Measurements from ENCODE around the gene ALG14.

The ALG14 gene

DNA sequence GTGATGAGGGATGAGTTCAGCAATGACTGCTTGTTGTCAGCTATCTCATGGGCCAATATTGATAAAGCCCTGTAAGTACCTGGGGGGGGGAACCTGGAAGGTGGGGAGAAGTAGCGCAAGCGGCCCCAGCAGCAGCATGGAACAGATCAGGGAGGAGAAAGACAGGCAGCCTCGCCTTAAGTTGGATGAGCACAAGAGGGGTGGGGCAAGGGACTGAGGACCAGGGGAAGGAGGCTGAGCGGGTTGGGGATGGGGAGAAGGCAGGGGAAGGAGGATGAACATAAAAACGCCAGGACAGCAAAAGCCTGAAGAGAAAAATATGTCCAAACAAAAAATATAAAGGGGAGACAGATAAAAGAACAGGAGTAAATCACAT lies 70.6 kb downstream of the ALG14 start:
- H3K9me2 ChIP-seq (replicated peaks; ENCODE audit: insufficient read depth, low read length): no peaks in the 10 kb centered on the region
- H3F3A ChIP-seq (ENCODE audit: insufficient read depth): no peaks in the 10 kb centered on the region
- no peak overlapping the region for H3K27ac ChIP-seq (ENCODE audit: low read depth, low read length)
- TF ChIP-seq, protein P1, sequence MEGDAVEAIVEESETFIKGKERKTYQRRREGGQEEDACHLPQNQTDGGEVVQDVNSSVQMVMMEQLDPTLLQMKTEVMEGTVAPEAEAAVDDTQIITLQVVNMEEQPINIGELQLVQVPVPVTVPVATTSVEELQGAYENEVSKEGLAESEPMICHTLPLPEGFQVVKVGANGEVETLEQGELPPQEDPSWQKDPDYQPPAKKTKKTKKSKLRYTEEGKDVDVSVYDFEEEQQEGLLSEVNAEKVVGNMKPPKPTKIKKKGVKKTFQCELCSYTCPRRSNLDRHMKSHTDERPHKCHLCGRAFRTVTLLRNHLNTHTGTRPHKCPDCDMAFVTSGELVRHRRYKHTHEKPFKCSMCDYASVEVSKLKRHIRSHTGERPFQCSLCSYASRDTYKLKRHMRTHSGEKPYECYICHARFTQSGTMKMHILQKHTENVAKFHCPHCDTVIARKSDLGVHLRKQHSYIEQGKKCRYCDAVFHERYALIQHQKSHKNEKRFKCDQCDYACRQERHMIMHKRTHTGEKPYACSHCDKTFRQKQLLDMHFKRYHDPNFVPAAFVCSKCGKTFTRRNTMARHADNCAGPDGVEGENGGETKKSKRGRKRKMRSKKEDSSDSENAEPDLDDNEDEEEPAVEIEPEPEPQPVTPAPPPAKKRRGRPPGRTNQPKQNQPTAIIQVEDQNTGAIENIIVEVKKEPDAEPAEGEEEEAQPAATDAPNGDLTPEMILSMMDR (IDR thresholded peaks at IDR 0.05; ENCODE audit: insufficient read depth, low read length, poor library complexity, severe bottlenecking): no peak
- no peak for TF ChIP-seq EZH2phosphoT487 (conservative IDR thresholded peaks at IDR 0.05; ENCODE audit: low read length)
- H2AFZ ChIP-seq (ENCODE audit: low read depth, low read length, severe bottlenecking): no peak overlapping the region
- H3K9me3 ChIP-seq (ENCODE audit: insufficient read depth, low read length): no peaks in the 10 kb centered on the region
- no peaks in the 10 kb centered on the region for H3K27me3 ChIP-seq (ENCODE audit: low read length)
- H4K20me1 ChIP-seq (ENCODE audit: low read depth, low read length): no peaks in the 10 kb centered on the region
- no peaks in the 10 kb centered on the region for H3K36me3 ChIP-seq (ENCODE audit: low read length)
- no peaks in the 10 kb centered on the region for H3K79me2 ChIP-seq (ENCODE audit: insufficient read depth, low read length)
- H3K4me2 ChIP-seq (ENCODE audit: low read depth, low read length, poor library complexity, severe bottlenecking): no peak overlapping the region
- H3K9ac ChIP-seq (ENCODE audit: low read length): no peak overlapping the region
- no peak overlapping the region for H3K4me3 ChIP-seq (ENCODE audit: insufficient read depth, low read length, poor library complexity, severe bottlenecking)

DNA sequence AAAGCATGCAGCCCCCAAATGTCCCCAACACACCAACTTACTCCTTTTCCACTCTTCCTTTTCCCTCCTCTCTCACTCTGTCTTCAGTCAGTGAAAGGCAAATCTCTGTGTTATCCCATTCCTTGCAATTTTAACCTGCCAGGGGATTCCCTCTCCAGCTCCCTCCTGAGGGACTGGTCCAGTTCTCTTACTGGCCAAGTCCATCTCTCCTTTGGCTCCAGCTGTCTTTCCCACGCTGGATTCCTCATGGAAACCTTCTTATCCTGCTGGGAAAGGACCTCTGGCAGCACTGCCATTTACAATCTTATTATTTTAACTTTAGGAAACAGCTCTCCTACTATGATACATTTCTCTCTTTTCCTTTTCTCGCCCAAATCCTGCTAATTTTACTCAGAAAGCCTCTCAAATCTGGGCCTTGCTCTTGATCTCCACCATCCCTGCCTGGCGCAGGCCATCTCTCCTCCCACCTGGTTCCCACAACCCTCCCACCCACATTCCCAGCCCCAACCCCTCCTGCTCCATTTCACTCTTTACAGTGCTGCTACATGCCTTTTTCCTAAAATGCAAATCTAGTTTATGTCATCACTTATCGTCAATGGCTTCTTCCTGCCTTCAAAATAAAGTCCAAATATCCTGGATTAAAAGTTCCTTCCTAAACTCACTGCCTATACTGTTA lies 73.2 kb downstream of the ALG14 start:
- H3K36me3 ChIP-seq (ENCODE audit: low read length): no peaks in the 10 kb centered on the region
- H3K79me2 ChIP-seq (ENCODE audit: insufficient read depth, low read length): no peaks in the 10 kb centered on the region
- no peaks in the 10 kb centered on the region for H3K9me3 ChIP-seq (ENCODE audit: insufficient read depth, low read length)
- no peak for TF ChIP-seq EZH2phosphoT487 (conservative IDR thresholded peaks at IDR 0.05; ENCODE audit: low read length)
- TF ChIP-seq, protein P1 (IDR thresholded peaks at IDR 0.05; ENCODE audit: insufficient read depth, low read length, poor library complexity, severe bottlenecking): no peak
- H3K27me3 ChIP-seq (ENCODE audit: low read length): no peaks in the 10 kb centered on the region
- H2AFZ ChIP-seq (ENCODE audit: low read depth, low read length, severe bottlenecking): no peak overlapping the region
- no peaks in the 10 kb centered on the region for H3F3A ChIP-seq (ENCODE audit: insufficient read depth)
- no peaks in the 10 kb centered on the region for H4K20me1 ChIP-seq (ENCODE audit: low read depth, low read length)
- H3K9me2 ChIP-seq (replicated peaks; ENCODE audit: insufficient read depth, low read length): no peaks in the 10 kb centered on the region
- H3K4me2 ChIP-seq (ENCODE audit: low read depth, low read length, poor library complexity, severe bottlenecking): no peak overlapping the region
- H3K27ac ChIP-seq (ENCODE audit: low read depth, low read length): no peak overlapping the region
- no peak overlapping the region for H3K4me3 ChIP-seq (ENCODE audit: insufficient read depth, low read length, poor library complexity, severe bottlenecking)
- no peak overlapping the region for H3K9ac ChIP-seq (ENCODE audit: low read length)

DNA sequence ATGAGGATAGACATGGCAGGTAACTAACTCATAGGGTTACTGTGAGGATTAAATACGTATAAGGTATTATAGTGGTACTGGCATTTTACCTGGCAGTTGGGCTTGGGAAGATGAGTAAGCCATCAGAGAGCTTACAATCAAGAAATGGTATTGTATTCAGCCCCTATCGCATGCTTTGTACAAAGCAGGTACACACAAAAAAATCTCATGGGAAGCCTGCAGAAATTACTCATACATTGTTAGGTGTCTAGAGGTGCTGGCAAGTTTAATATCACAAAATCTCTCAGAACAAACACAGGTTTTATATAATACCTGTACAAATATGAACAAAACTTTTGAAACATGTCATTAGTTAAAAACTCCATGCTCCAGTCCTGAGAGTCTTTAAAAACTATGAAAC lies 74.0 kb downstream of the ALG14 start:
- Histone ChIP-seq H3K9me3 (ENCODE audit: insufficient read depth, low read length) (no peaks in the 10 kb centered on the region), H4K20me1 (ENCODE audit: low read depth, low read length) (no peaks in the 10 kb centered on the region), H2AFZ (ENCODE audit: low read depth, low read length, severe bottlenecking) (no peak overlapping the region), H3F3A (ENCODE audit: insufficient read depth) (no peaks in the 10 kb centered on the region), H3K27ac (ENCODE audit: low read depth, low read length) (no peak overlapping the region), H3K9ac (ENCODE audit: low read length) (no peak overlapping the region), H3K79me2 (ENCODE audit: insufficient read depth, low read length) (no peaks in the 10 kb centered on the region), H3K9me2 (replicated peaks; ENCODE audit: insufficient read depth, low read length) (no peaks in the 10 kb centered on the region), H3K4me2 (ENCODE audit: low read depth, low read length, poor library complexity, severe bottlenecking) (no peak overlapping the region), H3K36me3 (ENCODE audit: low read length) (no peaks in the 10 kb centered on the region), H3K27me3 (ENCODE audit: low read length) (no peaks in the 10 kb centered on the region), H3K4me3 (ENCODE audit: insufficient read depth, low read length, poor library complexity, severe bottlenecking) (no peak overlapping the region)
- no peak for TF ChIP-seq EZH2phosphoT487 (conservative IDR thresholded peaks at IDR 0.05; ENCODE audit: low read length)
- TF ChIP-seq, protein P1 (IDR thresholded peaks at IDR 0.05; ENCODE audit: insufficient read depth, low read length, poor library complexity, severe bottlenecking): no peak
